K562 (cell line): ENCODE measurements around the gene DSCAM. TPM values are rescaled to one million over a fixed set of nuclear protein-coding genes. Genes with fewer than 3 reads are reported as not detected.

Source experiments
- ATAC-seq: fragments of 200-7000 bp; cut with Tn5 transposase; 3 replicates; pipeline ENCODE4 v1.9.1; 2020; ENCODE audit warnings: moderate library complexity
- BruUV-seq: library from RNA; stranded (reverse); fragments of 400-500 nt; replicated peaks from 2 replicates; lab custom pipeline; 2021; lab: Mats Ljungman, UMichigan
- CTCF ChIA-PET: fragments of 300-600 bp; formaldehyde crosslinking; extraction: SDS; loops from one replicate; lab custom pipeline; 2021; ENCODE audit warnings: low intra/inter-chr PET ratio; lab: Yijun Ruan, JAX
- POLR2A ChIA-PET: fragments of 300-600, 350-650 bp; sonication (Branson Sonifier 250); formaldehyde crosslinking; extraction: SDS; loops from one replicate; lab custom pipeline; 2021; ENCODE audit warnings: antibody characterized with exemption, inconsistent platforms; lab: Yijun Ruan, JAX
- DNase-seq, 4 experiments: peaks; one replicate each; pipeline versions ENCODE4 v3.0.0 to v3.0.0-alpha.2; 2011 to 2018; ENCODE audit warnings: low spot score in 3 of 4, mixed read lengths in 3 of 4; ENCODE audit errors: extremely low read depth in 1 of 4
- FAIRE-seq: peaks from 2 replicates; lab custom pipeline; 2011; peaks lifted over from hg19 to GRCh38; lab: Jason Lieb, UNC
- H2AFZ ChIP-seq: 2 replicates; pipeline ENCODE4 v1.6.0; 2011; ENCODE audit warnings: low read depth, low read length, control low read depth, inconsistent platforms
- H3K27ac ChIP-seq: fragments of 200-600 bp; 3 replicates; pipeline ENCODE4 v1.8.0; 2011; ENCODE audit warnings: low read depth, mild to moderate bottlenecking, control low read depth, inconsistent platforms, low read length, moderate library complexity, mixed read lengths; ENCODE audit errors: extremely low read depth
- H3K27me3 ChIP-seq, 2 experiments: fragments of 300-600 bp in 1 of 2; 2 replicates in 1 of 2; 3 replicates in 1 of 2; pipeline versions ENCODE4 v1.6.0 to v1.8.0; 2011; ENCODE audit warnings: inconsistent platforms in 2 of 2, low read length in 2 of 2, mild to moderate bottlenecking in 1 of 2, mixed read lengths in 1 of 2, moderate library complexity in 1 of 2; ENCODE audit not compliant: control insufficient read depth in 2 of 2, insufficient read depth in 2 of 2
- H3K36me3 ChIP-seq: fragments of 300-600 bp; 3 replicates; pipeline ENCODE4 v1.8.0; 2011; ENCODE audit warnings: mild to moderate bottlenecking, low read length, inconsistent platforms; ENCODE audit not compliant: control insufficient read depth, insufficient read depth
- H3K4me1 ChIP-seq, 2 experiments: fragments of 200-600 bp in 1 of 2; replicated peaks in 1 of 2; 2 replicates in 1 of 2; 3 replicates in 1 of 2; pipeline versions ENCODE4 v1.5.1 to v1.8.0; 2011; ENCODE audit warnings: inconsistent platforms in 2 of 2, low read length in 2 of 2, mild to moderate bottlenecking in 1 of 2, mixed read lengths in 1 of 2, moderate library complexity in 1 of 2; ENCODE audit not compliant: control insufficient read depth in 2 of 2, insufficient read depth in 2 of 2
- H3K4me2 ChIP-seq: 2 replicates; pipeline ENCODE4 v1.6.1; 2011; ENCODE audit warnings: low read length, control low read depth, inconsistent platforms, mixed read lengths; ENCODE audit not compliant: insufficient read depth
- H3K4me3 ChIP-seq: fragments of 200-600 bp; sonication (generic), shearing (Covaris generic); 2 replicates; pipeline ENCODE4 v1.5.1; 2016; ENCODE audit warnings: control low read depth, inconsistent platforms
- H3K79me2 ChIP-seq: fragments of 200-600 bp; 3 replicates; pipeline ENCODE4 v1.8.0; 2011; ENCODE audit warnings: low read length, inconsistent platforms; ENCODE audit not compliant: control insufficient read depth, insufficient read depth
- H3K9ac ChIP-seq, 2 experiments: 2 replicates each; pipeline versions ENCODE4 v1.6.0 to v1.6.1; 2011; ENCODE audit warnings: low read depth in 2 of 2, low read length in 2 of 2, control low read depth in 1 of 2, inconsistent platforms in 1 of 2, mild to moderate bottlenecking in 1 of 2, mixed read lengths in 1 of 2; ENCODE audit not compliant: insufficient read depth in 1 of 2
- H3K9me1 ChIP-seq: one replicate; pipeline ENCODE4 v1.6.0; 2011; ENCODE audit warnings: inconsistent platforms, mild to moderate bottlenecking, low read length, moderate library complexity; ENCODE audit not compliant: control insufficient read depth, insufficient read depth
- H3K9me3 ChIP-seq: replicated peaks from 2 replicates; pipeline ENCODE4 v1.5.1; 2011; ENCODE audit warnings: low read depth, low read length, inconsistent platforms; ENCODE audit not compliant: control insufficient read depth, insufficient read depth
- H4K20me1 ChIP-seq: replicated peaks from 2 replicates; pipeline ENCODE4 v1.6.1; 2011; ENCODE audit warnings: low read length, inconsistent platforms, mixed read lengths; ENCODE audit not compliant: control insufficient read depth, insufficient read depth
- CBFA2T3 ChIP-seq: fragments of 450-650 bp; IDR thresholded peaks from 2 replicates; pipeline ENCODE4 v1.6.1; 2017
- CCNT2 ChIP-seq: IDR thresholded peaks from 2 replicates; pipeline ENCODE4 v1.6.1; 2011; ENCODE audit warnings: borderline replicate concordance, low read depth, mild to moderate bottlenecking, moderate library complexity, mixed read lengths, low read length; ENCODE audit not compliant: insufficient read length; ENCODE audit errors: extremely low read depth
- RFX1 ChIP-seq: fragments of 450-650 bp; IDR thresholded peaks from 2 replicates; pipeline ENCODE4 v1.6.1; 2016; ENCODE audit warnings: mild to moderate bottlenecking, moderate library complexity
- SRSF7 ChIP-seq: fragments of 200-400 bp; formaldehyde crosslinking; optimal IDR thresholded peaks from 2 replicates; pipeline ENCODE3; 2017; ENCODE audit warnings: mild to moderate bottlenecking, low read depth, low read length
- TOE1 ChIP-seq, 2 experiments: fragments of 450-650 bp in 1 of 2; sonication (generic) in 1 of 2; formaldehyde crosslinking in 1 of 2; IDR thresholded peaks; 2 replicates each; pipeline versions ENCODE4 v1.7.1 to v1.8.0; 2016 to 2022; ENCODE audit warnings: borderline replicate concordance in 2 of 2, mild to moderate bottlenecking in 2 of 2, antibody characterized with exemption in 1 of 2, inconsistent platforms in 1 of 2, low read depth in 1 of 2, missing genetic modification reagents in 1 of 2, moderate library complexity in 1 of 2
- ZBTB7A ChIP-seq: IDR thresholded peaks from 2 replicates; pipeline ENCODE4 v1.6.1; 2011; ENCODE audit warnings: low read depth, mild to moderate bottlenecking, low read length, moderate library complexity, borderline replicate concordance; ENCODE audit not compliant: control insufficient read depth
- ZNF354B ChIP-seq: fragments of 250-450 bp; sonication (Bioruptor Pico); IDR thresholded peaks from 2 replicates; pipeline ENCODE4 v1.4.0; 2020
- WGBS: fragments of 100-300 bp; shearing (Covaris generic); methylation state at CpG from one replicate; pipeline ENCODE4 v1.1.6; 2016; ENCODE audit warnings: low coverage, mixed read lengths; ENCODE audit not compliant: insufficient coverage; ENCODE audit errors: missing lambda C conversion rate; 5-methylcytosine and 5-hydroxymethylcytosine counted together
- in situ Hi-C: fragments of 300-500 bp; cut with MboI; formaldehyde crosslinking; loops from 4 replicates; pipeline ENCODE4 v1.15.0; 2018; ENCODE audit warnings: inconsistent platforms, mixed read lengths
- intact Hi-C: fragments of 100-400 bp; cut with micrococcal nuclease; formaldehyde crosslinking; loops from 2 replicates; pipeline ENCODE4 v1.14.2; 2022
- polyA plus RNA-seq, 8 experiments: library from polyadenylated mRNA; depleted of rRNA in 4 of 8; stranded (reverse) in 5 of 8; unstranded in 3 of 8; fragments of >200 nt; fragmentation: Nextera tagmentation in 2 of 8; fragmentation: Illumina TruSeq in 1 of 8; extraction: Ambion mirVana in 2 of 8; extraction: Trizol in 1 of 8; gene quantifications; 2 replicates each; pipeline versions ENCODE4 v1.2.1 to v1.2.3, GENCODE V29; 2011 to 2014; ENCODE audit warnings: inconsistent platforms in 1 of 8, missing spikeins in 1 of 8
- total RNA-seq, 7 experiments: library from RNA; depleted of rRNA in 6 of 7; stranded (reverse); fragments of >200 nt in 6 of 7; fragmentation: Illumina TruSeq in 2 of 7; extraction: Trizol in 2 of 7; gene quantifications; 2 replicates each; pipeline versions ENCODE4 v1.2.1 to v1.2.3, GENCODE V29; 2011 to 2021; ENCODE audit warnings: low replicate concordance in 1 of 7
- TF ChIP-seq, protein P1 (sequence below): fragments of 150-350 bp; conservative IDR thresholded peaks from 2 replicates; pipeline ENCODE4 v1.6.1; 2014; ENCODE audit warnings: low read length
- TF ChIP-seq, protein P2 (sequence below): fragments of 450-650 bp; IDR thresholded peaks from 2 replicates; pipeline ENCODE4 v1.6.1; 2018; ENCODE audit warnings: mild to moderate bottlenecking, low read depth; ENCODE audit not compliant: partially characterized antibody

Gene DSCAM
- total and polyA plus RNA-seq, 9 of the 15 experiments (the other 6 are each of a cell fraction or from before 2014, with no cell fraction given) = not detected

DNA sequence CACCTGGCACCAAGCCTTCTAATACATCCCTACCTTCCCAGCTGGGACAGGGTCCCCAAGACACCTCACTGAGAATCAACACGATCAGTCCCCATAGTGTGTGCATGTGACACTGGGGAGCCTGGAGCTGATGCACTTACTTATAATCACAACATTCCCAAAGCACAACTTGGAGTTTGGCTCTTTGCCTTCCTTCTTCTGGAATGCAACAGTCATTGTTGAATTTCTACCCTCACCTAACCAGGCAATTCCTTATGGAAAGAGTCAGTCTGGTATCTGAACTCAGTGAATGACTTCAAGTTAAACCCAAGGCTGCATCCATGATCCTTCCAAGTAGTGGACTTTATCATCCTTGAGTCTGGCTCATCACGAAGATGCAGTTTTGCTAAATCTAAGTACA is 86.1 kb downstream of the DSCAM start:
- no peaks in the 10 kb centered on the region for H3K4me1 ChIP-seq
- H3K36me3 ChIP-seq = no peaks in the 10 kb centered on the region
- H3K4me3 ChIP-seq = no peak overlapping the region
- no peak overlapping the region for H2AFZ ChIP-seq
- intact Hi-C loops = no loop called here
- no peaks in the 10 kb centered on the region; the same call in 1 of the 2 replicates for H3K9me3 ChIP-seq
- FAIRE-seq = no peak
- ATAC-seq = no peak
- CTCF ChIA-PET = no interaction called here
- H3K9me1 ChIP-seq = no peaks in the 10 kb centered on the region
- H3K27ac ChIP-seq = no peak overlapping the region
- TF ChIP-seq RFX1 (no peak), ZBTB7A (no peak), SRSF7 (no peak), CCNT2 (no peak), CBFA2T3 (no peak), TOE1 (IDR thresholded peaks at IDR 0.05; ENCODE audit: borderline replicate concordance) (no peak), TOE1 (CRISPR knock-in tag; IDR thresholded peaks at IDR 0.05; ENCODE audit: borderline replicate concordance, low read depth) (no peak), ZNF354B (CRISPR knock-in tag) (no peak)
- TF ChIP-seq, protein P1, sequence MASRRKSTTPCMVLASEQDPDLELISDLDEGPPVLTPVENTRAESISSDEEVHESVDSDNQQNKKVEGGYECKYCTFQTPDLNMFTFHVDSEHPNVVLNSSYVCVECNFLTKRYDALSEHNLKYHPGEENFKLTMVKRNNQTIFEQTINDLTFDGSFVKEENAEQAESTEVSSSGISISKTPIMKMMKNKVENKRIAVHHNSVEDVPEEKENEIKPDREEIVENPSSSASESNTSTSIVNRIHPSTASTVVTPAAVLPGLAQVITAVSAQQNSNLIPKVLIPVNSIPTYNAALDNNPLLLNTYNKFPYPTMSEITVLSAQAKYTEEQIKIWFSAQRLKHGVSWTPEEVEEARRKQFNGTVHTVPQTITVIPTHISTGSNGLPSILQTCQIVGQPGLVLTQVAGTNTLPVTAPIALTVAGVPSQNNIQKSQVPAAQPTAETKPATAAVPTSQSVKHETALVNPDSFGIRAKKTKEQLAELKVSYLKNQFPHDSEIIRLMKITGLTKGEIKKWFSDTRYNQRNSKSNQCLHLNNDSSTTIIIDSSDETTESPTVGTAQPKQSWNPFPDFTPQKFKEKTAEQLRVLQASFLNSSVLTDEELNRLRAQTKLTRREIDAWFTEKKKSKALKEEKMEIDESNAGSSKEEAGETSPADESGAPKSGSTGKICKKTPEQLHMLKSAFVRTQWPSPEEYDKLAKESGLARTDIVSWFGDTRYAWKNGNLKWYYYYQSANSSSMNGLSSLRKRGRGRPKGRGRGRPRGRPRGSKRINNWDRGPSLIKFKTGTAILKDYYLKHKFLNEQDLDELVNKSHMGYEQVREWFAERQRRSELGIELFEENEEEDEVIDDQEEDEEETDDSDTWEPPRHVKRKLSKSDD = no peak
- TF ChIP-seq, protein P2, sequence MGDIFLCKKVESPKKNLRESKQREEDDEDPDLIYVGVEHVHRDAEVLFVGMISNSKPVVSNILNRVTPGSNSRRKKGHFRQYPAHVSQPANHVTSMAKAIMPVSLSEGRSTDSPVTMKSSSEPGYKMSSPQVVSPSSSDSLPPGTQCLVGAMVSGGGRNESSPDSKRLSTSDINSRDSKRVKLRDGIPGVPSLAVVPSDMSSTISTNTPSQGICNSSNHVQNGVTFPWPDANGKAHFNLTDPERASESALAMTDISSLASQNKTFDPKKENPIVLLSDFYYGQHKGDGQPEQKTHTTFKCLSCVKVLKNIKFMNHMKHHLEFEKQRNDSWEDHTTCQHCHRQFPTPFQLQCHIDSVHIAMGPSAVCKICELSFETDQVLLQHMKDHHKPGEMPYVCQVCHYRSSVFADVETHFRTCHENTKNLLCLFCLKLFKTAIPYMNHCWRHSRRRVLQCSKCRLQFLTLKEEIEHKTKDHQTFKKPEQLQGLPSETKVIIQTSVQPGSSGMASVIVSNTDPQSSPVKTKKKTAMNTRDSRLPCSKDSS = no peak
- H3K4me2 ChIP-seq = no peak overlapping the region
- H4K20me1 ChIP-seq = no peaks in the 10 kb centered on the region
- H3K27me3 ChIP-seq = no peaks in the 10 kb centered on the region
- no TSS peak for BruUV-seq
- no peak overlapping the region for H3K9ac ChIP-seq
- no peak for DNase-seq
- POLR2A ChIA-PET = interaction anchor here (0.5 kb wide), 1 partner anchor 176 kb away, joined by 3 read pairs; no protein-coding TSS in a partner anchor
- no peaks in the 10 kb centered on the region for H3K79me2 ChIP-seq
- WGBS = 0% methylated on average over 2 of the region's 2 CpGs
- in situ Hi-C loops = no loop called here
